GM12878 (cell line): ENCODE results near the gene ABCG2. TPM values are rescaled to one million over a fixed set of nuclear protein-coding genes. Genes with fewer than 3 reads are reported as not detected.

ENCODE experiments used
- ATAC-seq: fragments of 200-7000 bp; cut with Tn5 transposase; 3 replicates; pipeline ENCODE4 v1.9.1; 2020; ENCODE audit warnings: mild to moderate bottlenecking, moderate library complexity
- BruUV-seq: library from RNA; stranded (reverse); fragments of 400-500 nt; replicated peaks from 2 replicates; lab custom pipeline; 2021; lab: Mats Ljungman, UMichigan
- CTCF ChIA-PET: fragments of 300-600 bp; sonication (Branson Sonifier 250); formaldehyde crosslinking; extraction: SDS; loops from one replicate; lab custom pipeline; 2021; ENCODE audit warnings: inconsistent platforms; lab: Yijun Ruan, JAX
- POLR2A ChIA-PET: fragments of 350-600 bp; formaldehyde crosslinking; extraction: SDS; loops from one replicate; lab custom pipeline; 2021; ENCODE audit warnings: inconsistent platforms; lab: Charles Lee
- RAD21 ChIA-PET: fragments of 300-600 bp; sonication (Branson Sonifier 250); formaldehyde crosslinking; loops from one replicate; lab custom pipeline; 2023; ENCODE audit warnings: antibody characterized with exemption; ENCODE audit not compliant: unreplicated experiment; lab: Charles Lee
- SMC1A ChIA-PET: fragments of 300-600 bp; sonication (Branson Sonifier 250); formaldehyde crosslinking; loops from one replicate; lab custom pipeline; 2023; ENCODE audit not compliant: unreplicated experiment, uncharacterized antibody; lab: Charles Lee
- DNase-seq: peaks from one replicate; pipeline ENCODE4 v3.0.0-alpha.2; 2011; ENCODE audit warnings: low read depth, low spot score
- FAIRE-seq: peaks from 3 replicates; lab custom pipeline; 2011; peaks lifted over from hg19 to GRCh38; lab: Jason Lieb, UNC
- H2AFZ ChIP-seq: 2 replicates; pipeline ENCODE4 v1.6.0; 2011; ENCODE audit warnings: low read depth, low read length, control low read depth; ENCODE audit not compliant: control insufficient read depth
- H3K27ac ChIP-seq: 2 replicates; pipeline ENCODE4 v1.5.1; 2011; ENCODE audit warnings: control low read depth; ENCODE audit not compliant: control insufficient read depth, insufficient read depth
- H3K27me3 ChIP-seq, 2 experiments: replicated peaks in 1 of 2; 2 replicates each; pipeline versions ENCODE4 v1.6.0 to v1.6.1; 2011; ENCODE audit warnings: low read length in 1 of 2; ENCODE audit not compliant: control insufficient read depth in 2 of 2, insufficient read depth in 2 of 2
- H3K36me3 ChIP-seq, 2 experiments: 2 replicates each; pipeline ENCODE4 v1.5.1; 2011; ENCODE audit warnings: low read length in 1 of 2; ENCODE audit not compliant: control insufficient read depth in 2 of 2, insufficient read depth in 2 of 2
- H3K4me1 ChIP-seq: 2 replicates; pipeline ENCODE4 v1.6.1; 2011; ENCODE audit warnings: mild to moderate bottlenecking, low read length, moderate library complexity, mixed read lengths; ENCODE audit not compliant: control insufficient read depth, insufficient read depth
- H3K4me2 ChIP-seq: 2 replicates; pipeline ENCODE4 v1.6.0; 2011; ENCODE audit warnings: control low read depth; ENCODE audit not compliant: control insufficient read depth, insufficient read depth
- H3K4me3 ChIP-seq: fragments of 200-600 bp; sonication (generic); 2 replicates; pipeline ENCODE4 v1.5.1; 2016
- H3K79me2 ChIP-seq: 2 replicates; pipeline ENCODE4 v1.6.0; 2011; ENCODE audit warnings: low read length; ENCODE audit not compliant: control insufficient read depth, insufficient read depth
- H3K9ac ChIP-seq: 2 replicates; pipeline ENCODE4 v1.8.0; 2011; ENCODE audit warnings: low read length, control low read depth, mixed read lengths; ENCODE audit not compliant: control insufficient read depth, insufficient read depth
- H3K9me3 ChIP-seq: replicated peaks from 3 replicates; pipeline ENCODE4 v1.5.1; 2011; ENCODE audit warnings: mild to moderate bottlenecking, low read length; ENCODE audit not compliant: control insufficient read depth, insufficient read depth
- H4K20me1 ChIP-seq: 2 replicates; pipeline ENCODE4 v1.6.0; 2011; ENCODE audit not compliant: control insufficient read depth, insufficient read depth
- CEBPB ChIP-seq, 2 experiments: fragments of 150-350 bp in 1 of 2; IDR thresholded peaks; 2 replicates each; pipeline ENCODE4 v1.6.1; 2012 to 2014; ENCODE audit warnings: low read depth in 2 of 2, low read length in 2 of 2, borderline replicate concordance in 1 of 2, inconsistent platforms in 1 of 2
- DPF2 ChIP-seq: fragments of 450-650 bp; IDR thresholded peaks from 2 replicates; pipeline ENCODE4 v1.6.1; 2017; ENCODE audit warnings: mild to moderate bottlenecking
- E2F8 ChIP-seq: fragments of 450-650 bp; IDR thresholded peaks from 2 replicates; pipeline ENCODE4 v1.6.1; 2018; ENCODE audit warnings: mild to moderate bottlenecking, low read depth, moderate library complexity; ENCODE audit not compliant: partially characterized antibody
- E4F1 ChIP-seq: fragments of 450-650 bp; IDR thresholded peaks from 2 replicates; pipeline ENCODE4 v1.6.1; 2018; ENCODE audit warnings: borderline replicate concordance, mild to moderate bottlenecking; ENCODE audit not compliant: partially characterized antibody
- FOXK2 ChIP-seq: fragments of 450-650 bp; IDR thresholded peaks from 2 replicates; pipeline ENCODE4 v1.6.1; 2017; ENCODE audit warnings: mild to moderate bottlenecking, moderate library complexity
- LARP7 ChIP-seq: fragments of 450-650 bp; IDR thresholded peaks from 2 replicates; pipeline ENCODE4 v1.6.1; 2017; ENCODE audit warnings: mild to moderate bottlenecking
- MXI1 ChIP-seq: fragments of 150-350 bp; IDR thresholded peaks from 2 replicates; pipeline ENCODE4 v1.6.1; 2011; ENCODE audit warnings: low read depth, mild to moderate bottlenecking, inconsistent platforms, low read length, improper control_type of control experiment
- MYB ChIP-seq: fragments of 150-350 bp; IDR thresholded peaks from 2 replicates; pipeline ENCODE4 v1.6.1; 2014; ENCODE audit warnings: mild to moderate bottlenecking, low read depth, low read length, borderline replicate concordance
- PBX3 ChIP-seq: IDR thresholded peaks from 2 replicates; pipeline ENCODE4 v1.6.1; 2011; ENCODE audit warnings: mild to moderate bottlenecking, low read depth, low read length, moderate library complexity; ENCODE audit not compliant: insufficient replicate concordance
- PML ChIP-seq: IDR thresholded peaks from 2 replicates; pipeline ENCODE4 v1.6.1; 2012; ENCODE audit warnings: low read length, inconsistent platforms
- REST ChIP-seq: IDR thresholded peaks from 2 replicates; pipeline ENCODE4 v1.6.1; 2012; ENCODE audit warnings: mild to moderate bottlenecking, low read depth, low read length
- SREBF1 ChIP-seq: IDR thresholded peaks from 2 replicates; pipeline ENCODE4 v1.6.1; 2012; ENCODE audit warnings: mild to moderate bottlenecking, low read length
- ZBTB33 ChIP-seq: fragments of 450-650 bp; IDR thresholded peaks from 2 replicates; pipeline ENCODE4 v1.6.1; 2017; ENCODE audit warnings: mild to moderate bottlenecking
- WGBS: methylation state at CpG from one replicate; pipeline ENCODE4 v1.1.6; 2016; ENCODE audit warnings: low lambda C conversion rate; ENCODE audit not compliant: insufficient replicate concordance, insufficient coverage; ENCODE audit errors: missing lambda C conversion rate; 5-methylcytosine and 5-hydroxymethylcytosine counted together
- in situ Hi-C: fragments of 300-500 bp; cut with MboI; formaldehyde crosslinking; loops from 9 replicates; pipeline ENCODE4 v1.14.3; 2018; ENCODE audit warnings: mixed read lengths
- intact Hi-C: fragments of 100-400 bp; cut with micrococcal nuclease; formaldehyde crosslinking; loops from one replicate; pipeline ENCODE4 v1.14.2; 2022; ENCODE audit not compliant: unreplicated experiment
- polyA plus RNA-seq, 11 experiments: library from polyadenylated mRNA; depleted of rRNA in 4 of 11; unstranded in 6 of 11; stranded (reverse) in 5 of 11; fragments of >200 nt; fragmentation: Nextera tagmentation in 4 of 11; fragmentation: Illumina TruSeq in 1 of 11; extraction: Ambion mirVana in 4 of 11; extraction: Trizol in 1 of 11; gene quantifications; 1 replicate in 1 of 11; 2 replicates in 10 of 11; pipeline versions ENCODE4 v1.2.1 to v1.2.3, GENCODE V29; 2011 to 2016; ENCODE audit warnings: inconsistent platforms in 2 of 11, missing spikeins in 2 of 11, low read depth in 1 of 11
- total RNA-seq, 4 experiments: library from RNA; depleted of rRNA in 3 of 4; stranded (reverse); fragments of >200 nt in 3 of 4; fragmentation: Illumina TruSeq in 1 of 4; extraction: Trizol in 1 of 4; gene quantifications; 2 replicates each; pipeline versions ENCODE4 v1.2.1 to v1.2.3, GENCODE V29; 2013 to 2021

Gene ABCG2
- total and polyA plus RNA-seq, 10 of the 15 experiments (the other 5 are each of a cell fraction or from before 2014, with no cell fraction given): 0.03 to 0.06 (median 0.04) TPM; not detected in 7

GRCh38 chr4:88171206-88171605 is 12.8 kb upstream of the ABCG2 start:
- DNase-seq: no peak
- Histone ChIP-seq H3K36me3 (no peaks in the 10 kb centered on the region), H3K79me2 (no peaks in the 10 kb centered on the region), H3K4me3 (no peak overlapping the region), H3K9ac (no peak overlapping the region), H2AFZ (no peak overlapping the region), H3K4me1 (no peaks in the 10 kb centered on the region), H3K4me2 (no peak overlapping the region), H3K27ac (no peak overlapping the region), H3K9me3 (no peaks in the 10 kb centered on the region), H4K20me1 (no peaks in the 10 kb centered on the region), H3K27me3 (no peaks in the 10 kb centered on the region)
- CTCF ChIA-PET: no interaction called here
- WGBS: 0% methylated on average over 2 of the region's 2 CpGs
- ATAC-seq: no peak
- RAD21 ChIA-PET: no interaction called here
- FAIRE-seq: no peak
- in situ Hi-C loops (no loop called here), intact Hi-C loops (no loop called here)
- BruUV-seq: no TSS peak
- SMC1A ChIA-PET: no interaction called here
- POLR2A ChIA-PET: no interaction called here
- no peak for TF ChIP-seq E2F8
- no peak for TF ChIP-seq CEBPB (IDR thresholded peaks at IDR 0.05; ENCODE audit: borderline replicate concordance in 1 of 2, low read depth in 2 of 2, low read length in 2 of 2)
- TF ChIP-seq E4F1: no peak
- no peak for TF ChIP-seq REST
- no peak for TF ChIP-seq MYB
- TF ChIP-seq LARP7: no peak
- no peak for TF ChIP-seq PBX3
- no peak for TF ChIP-seq FOXK2
- TF ChIP-seq ZBTB33: no peak
- TF ChIP-seq SREBF1: no peak
- TF ChIP-seq MXI1: no peak
- no peak for TF ChIP-seq PML
- no peak for TF ChIP-seq DPF2
